Lung (tissue), 12 donors: Measurements from ENCODE around the gene AGRN. TPM values are rescaled to one million over a fixed set of nuclear protein-coding genes. Genes with fewer than 3 reads are reported as not detected.

Experiments
- ATAC-seq: fragments of 200-7000 bp; cut with Tn5 transposase; one replicate; pipeline ENCODE4 v1.9.1; 2020; ENCODE audit warnings: moderate number of reproducible peaks; ENCODE audit not compliant: insufficient read depth, low FRiP score
- DNase-seq, 3 donors: peaks; one replicate each; pipeline ENCODE4 v3.0.0-alpha.2; 2013 to 2017
- H3K27ac ChIP-seq, 2 donors: one replicate each; pipeline ENCODE4 v1.5.1; 2013; ENCODE audit warnings: mild to moderate bottlenecking in 2 of 2, moderate library complexity in 2 of 2, control low read depth in 1 of 2, inconsistent platforms in 1 of 2, low read depth in 1 of 2, low read length in 1 of 2
- H3K27me3 ChIP-seq, 3 donors: one replicate each; pipeline ENCODE4 v1.5.1; 2013; ENCODE audit warnings: low read length in 2 of 3; ENCODE audit not compliant: control insufficient read depth in 3 of 3, insufficient read depth in 3 of 3
- H3K36me3 ChIP-seq, 4 donors: one replicate each; pipeline ENCODE4 v1.5.1; 2013; ENCODE audit warnings: low read length in 4 of 4, mild to moderate bottlenecking in 1 of 4, moderate library complexity in 1 of 4; ENCODE audit not compliant: control insufficient read depth in 4 of 4, insufficient read depth in 4 of 4
- H3K4me1 ChIP-seq, 5 donors: one replicate each; pipeline ENCODE4 v1.5.1; 2013; ENCODE audit warnings: low read length in 5 of 5, mild to moderate bottlenecking in 2 of 5, moderate library complexity in 1 of 5; ENCODE audit not compliant: control insufficient read depth in 5 of 5, insufficient read depth in 5 of 5
- H3K4me3 ChIP-seq: one replicate; pipeline ENCODE4 v1.5.1; 2013; ENCODE audit warnings: mild to moderate bottlenecking, control low read depth, moderate library complexity
- H3K9ac ChIP-seq, 2 donors: one replicate each; pipeline ENCODE4 v1.5.1; 2013; ENCODE audit warnings: low read length in 2 of 2, control low read depth in 1 of 2; ENCODE audit not compliant: insufficient read depth in 1 of 2
- H3K9me3 ChIP-seq, 4 donors: one replicate each; pipeline ENCODE4 v1.5.1; 2013; ENCODE audit warnings: low read length in 3 of 4, mild to moderate bottlenecking in 1 of 4, moderate library complexity in 1 of 4; ENCODE audit not compliant: control insufficient read depth in 4 of 4, insufficient read depth in 3 of 4
- CTCF ChIP-seq: IDR thresholded peaks from 2 replicates; pipeline ENCODE4 v1.5.1; 2012; ENCODE audit warnings: mild to moderate bottlenecking; ENCODE audit errors: control extremely low read depth, extremely low read depth
- WGBS, 2 donors: extraction: QIAGEN DNeasy Blood & Tissue Kit; methylation state at CpG; one replicate each; pipeline ENCODE4 v1.1.7; 2013; 5-methylcytosine and 5-hydroxymethylcytosine counted together
- polyA plus RNA-seq, 2 donors: library from polyadenylated mRNA; stranded (reverse); fragments of 200-250 nt; gene quantifications; one replicate each; pipeline ENCODE4 v1.2.1, GENCODE V29; 2013
- total RNA-seq, 2 donors: library from RNA; depleted of rRNA in 1 of 2; stranded (reverse); fragments of >200 nt in 1 of 2; gene quantifications; one replicate each; pipeline ENCODE4 v1.2.1, GENCODE V29; 2014 to 2021
- donor health status: control.
- donor health status: control.
- donor health status: Bipolar disorder and iron deficiency.
- donor health status: healthy.
- donor health status: DM: yes; HTN: yes; CAD: no.

The AGRN gene
- total and polyA plus RNA-seq, 4 donors: 30.7 to 124 (median 85.2) TPM

GRCh38 chr1:978835-979743 is 40.8 kb upstream of the AGRN start:
- Histone ChIP-seq H3K4me3 (no peak overlapping the region), H3K9me3 (peaks cover 0 to 2% (median 0%) of the 10 kb centered on the region in 4 donors), H3K27ac (no peak overlapping the region), H3K36me3 (no peaks in the 10 kb centered on the region), H3K27me3 (peaks cover 0 to 25% (median 5%) of the 10 kb centered on the region in 3 donors), H3K4me1 (peaks cover 0 to 6% (median 0%) of the 10 kb centered on the region in 5 donors), H3K9ac (no peak overlapping the region)
- DNase-seq: no peak
- WGBS, 2 donors: 88 to 92% methylated on average over 56 to 60 of the region's 60 CpGs
- no peak for ATAC-seq
- no peak for TF ChIP-seq CTCF

- peaks cover 0 to 2% (median 0%) of the 10 kb centered on the region in 4 donors for H3K9me3 ChIP-seq
- no peak overlapping the region for H3K27ac ChIP-seq
- peaks cover 0 to 22% (median 5%) of the 10 kb centered on the region in 3 donors for H3K27me3 ChIP-seq
- no peak for ATAC-seq
- no peak for DNase-seq
- H3K9ac ChIP-seq: no peak overlapping the region
- H3K4me3 ChIP-seq: no peak overlapping the region
- peaks cover 0 to 6% (median 0%) of the 10 kb centered on the region in 5 donors for H3K4me1 ChIP-seq
- no peaks in the 10 kb centered on the region for H3K36me3 ChIP-seq
- WGBS, 2 donors: 95 to 98% methylated on average over 9 of the region's 9 CpGs
- no peak for TF ChIP-seq CTCF
Observed at GRCh38 chr1:979744-980072, 40.2 kb upstream of the AGRN start.

DNA sequence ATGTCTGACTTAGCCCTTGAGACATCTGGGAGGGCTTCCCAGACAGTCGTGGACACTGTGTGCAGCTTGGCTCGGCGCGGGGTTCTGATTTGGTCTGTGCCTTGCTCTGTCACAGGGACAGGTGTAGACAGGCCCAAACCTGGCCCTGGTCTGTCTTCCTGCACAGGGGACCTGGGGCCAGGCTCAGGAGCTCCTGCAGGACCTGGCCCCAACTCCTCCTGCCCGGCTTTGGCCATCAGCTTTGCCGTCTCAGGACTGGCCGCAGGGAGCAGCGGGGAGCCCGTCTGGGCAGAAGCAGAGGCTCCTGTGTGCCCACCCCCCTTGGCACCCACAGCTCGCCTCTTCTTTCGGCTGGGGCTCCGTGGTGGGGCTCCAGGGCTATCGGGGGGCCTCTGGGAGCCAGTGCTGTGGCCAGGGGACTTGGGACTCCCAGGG is 39.8 kb upstream of the AGRN start:
- WGBS, 2 donors: 80 to 90% methylated on average over 13 of the region's 13 CpGs
- no peak for DNase-seq
- H3K27ac ChIP-seq: peak overlapping the region in 1 of 2 donors; percentile 94
- H3K27me3 ChIP-seq: peaks cover under 1 to 24% (median 5%) of the 10 kb centered on the region in 3 donors
- H3K9ac ChIP-seq: no peak overlapping the region
- peaks cover 0 to 6% (median 0%) of the 10 kb centered on the region in 5 donors for H3K4me1 ChIP-seq
- no peak overlapping the region for H3K4me3 ChIP-seq
- no peaks in the 10 kb centered on the region for H3K36me3 ChIP-seq
- TF ChIP-seq CTCF: no peak
- H3K9me3 ChIP-seq: peaks cover 0 to 2% (median 0%) of the 10 kb centered on the region in 4 donors
- no peak for ATAC-seq
